Activated CD4-positive, CD25-positive, alpha-beta regulatory T cell treated with anti-CD3 and anti-CD28 coated beads, Interleukin-2, amount 50 U/mL, for 16 hours (primary cell): ENCODE results near the gene CACNG4.

Source experiments
- DNase-seq: peaks from one replicate; pipeline ENCODE4 v3.0.0-alpha.2; 2020; ENCODE audit warnings: low read depth, low spot score

The CACNG4 gene

DNA sequence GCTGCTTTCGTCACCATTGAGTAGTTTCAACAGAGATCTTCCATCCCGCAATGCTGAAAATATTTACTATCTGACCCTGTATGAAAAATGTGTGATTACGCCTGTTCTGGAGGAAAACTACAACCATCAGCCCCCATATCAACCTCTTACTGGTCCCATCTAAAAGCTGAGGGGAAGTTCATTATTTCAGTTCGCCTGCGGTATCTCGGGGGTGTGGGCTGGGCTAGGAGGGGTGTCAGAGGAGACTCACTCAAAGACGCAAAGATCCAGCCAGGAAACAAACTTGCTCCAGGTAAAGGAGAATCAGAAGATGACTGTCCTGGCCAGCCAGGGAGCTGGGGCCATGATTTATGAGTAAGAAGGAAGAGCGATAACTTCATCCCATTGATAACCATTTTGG, 93.5 kb downstream of the CACNG4 start:
- DNase-seq = no peak

GRCh38 chr17:67059372-67059771, 94.9 kb downstream of the CACNG4 start:
- DNase-seq = no peak

- no peak for DNase-seq
These were observed 98.6 kb downstream of the CACNG4 start for GRCh38 chr17:67063141-67063540.

DNA sequence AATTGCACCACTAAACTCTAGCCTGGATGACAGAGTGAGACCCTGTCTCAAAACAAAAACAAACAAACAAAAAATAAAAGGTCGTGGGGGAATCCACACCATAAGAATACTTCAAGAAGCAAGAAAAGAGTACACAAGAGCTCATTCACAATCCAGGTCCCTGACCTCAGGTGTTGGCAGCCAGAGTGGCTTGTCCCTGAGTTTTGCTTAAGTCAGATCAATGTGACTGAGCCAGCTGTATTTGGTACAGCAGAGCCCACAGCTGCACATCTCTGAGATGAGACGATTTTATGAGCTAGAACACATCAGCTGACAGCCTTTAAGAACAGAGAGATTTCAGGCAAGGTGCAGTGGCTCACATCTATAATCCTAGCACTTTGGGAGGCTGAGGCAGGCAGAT, 102.2 kb downstream of the CACNG4 start:
- no peak for DNase-seq

DNA sequence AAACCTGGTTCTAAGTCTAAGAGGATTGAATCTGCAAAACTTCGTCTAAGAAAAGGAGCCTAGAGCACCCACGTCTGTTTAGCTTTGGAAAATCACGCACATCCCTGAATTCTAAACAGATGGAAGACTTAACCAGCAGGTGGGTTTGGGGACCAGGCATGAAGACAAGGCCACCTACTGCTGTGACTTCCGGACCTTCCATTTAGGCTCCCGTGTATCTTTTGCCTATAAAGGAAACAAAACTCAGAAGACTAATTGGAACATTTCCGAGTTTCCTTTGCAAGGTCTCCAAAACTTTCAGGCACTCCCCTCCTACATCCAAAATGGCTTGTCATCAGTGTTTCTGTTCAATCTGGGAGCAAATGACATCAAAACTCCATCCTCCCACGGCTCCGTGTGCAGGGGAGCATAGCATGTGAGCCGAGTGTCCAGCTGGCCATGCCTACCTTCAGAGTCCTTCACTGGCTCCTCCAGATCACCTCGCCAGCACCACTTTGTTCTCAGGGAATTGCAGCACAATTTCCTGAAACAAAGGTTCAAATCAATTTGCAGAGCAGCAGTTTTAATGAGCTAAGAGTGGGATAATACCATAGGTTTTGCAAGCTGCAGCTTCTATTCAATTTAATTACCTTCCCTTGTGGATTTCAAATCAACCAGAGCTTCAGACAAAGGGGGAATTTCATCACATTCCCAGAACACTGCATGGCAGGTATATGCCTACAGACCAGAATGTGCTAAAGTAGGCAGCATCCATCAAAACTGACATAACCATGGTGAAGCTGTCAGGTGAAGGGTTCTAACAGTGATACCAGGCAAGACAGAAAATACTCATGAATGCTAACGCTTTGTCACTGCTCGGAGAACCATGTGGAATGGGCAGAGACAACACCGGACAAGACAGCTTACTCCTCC, 103.3 kb downstream of the CACNG4 start:
- DNase-seq = no peak

- no peak for DNase-seq
These were observed 104.5 kb downstream of the CACNG4 start for GRCh38 chr17:67068999-67069398.

- DNase-seq = no peak
These were observed 105.2 kb downstream of the CACNG4 start for GRCh38 chr17:67069603-67070136.

GRCh38 chr17:67071595-67071994, 107.1 kb downstream of the CACNG4 start:
- no peak for DNase-seq

DNA sequence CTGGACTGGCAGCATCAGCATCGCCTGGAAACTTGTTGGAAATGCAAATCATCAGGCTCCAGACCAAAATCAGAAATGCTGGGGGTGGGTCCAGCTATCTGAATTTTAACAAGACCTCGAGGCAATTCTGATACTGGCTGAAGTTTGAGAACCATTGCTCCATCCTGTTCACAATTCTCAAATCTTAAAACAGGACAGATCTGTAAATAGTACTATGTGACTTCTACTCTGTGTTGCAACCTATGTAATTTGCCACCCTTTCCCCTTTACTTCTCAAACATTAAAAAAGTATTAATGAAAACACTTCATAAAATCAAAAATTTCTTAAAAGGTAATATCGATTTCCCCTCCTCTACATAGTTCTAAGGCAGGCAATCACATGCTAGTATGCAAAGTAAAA, 108.4 kb downstream of the CACNG4 start:
- no peak for DNase-seq

GRCh38 chr17:67074781-67075180, 110.3 kb downstream of the CACNG4 start:
- DNase-seq = no peak

- no peak for DNase-seq
These were observed 111.8 kb downstream of the CACNG4 start for GRCh38 chr17:67076290-67076689.

- DNase-seq = no peak
These were observed 113.8 kb downstream of the CACNG4 start for GRCh38 chr17:67078292-67078691.

- no peak for DNase-seq
These were observed 115.0 kb downstream of the CACNG4 start for GRCh38 chr17:67079491-67079890.

DNA sequence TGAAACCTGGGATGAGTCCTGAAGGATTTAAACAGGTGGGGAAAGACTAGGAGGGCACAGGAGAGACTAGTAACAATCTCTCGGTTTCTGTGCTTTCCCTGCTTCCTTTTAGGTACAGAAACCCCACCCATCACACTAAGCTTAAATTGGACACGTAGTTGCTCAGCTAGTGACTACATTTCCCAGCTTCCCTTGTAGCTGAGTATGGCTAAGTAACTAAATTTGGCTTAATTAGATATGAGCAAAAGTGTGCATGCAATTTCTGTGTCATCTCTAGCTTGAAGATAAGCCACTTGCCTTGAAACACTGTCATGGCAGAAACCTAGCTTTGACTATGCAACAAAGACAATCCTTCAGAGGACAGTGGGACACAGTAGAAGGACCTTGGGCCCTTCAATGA, 116.3 kb downstream of the CACNG4 start:
- DNase-seq = no peak

GRCh38 chr17:67082107-67082506, 117.6 kb downstream of the CACNG4 start:
- no peak for DNase-seq
